Sigmoid colon (tissue), 4 donors: ENCODE data around the gene ABAT.

ENCODE experiments used
- CTCF ChIP-seq, 4 experiments: fragments of 450-650 bp in 3 of 4; fragments of 200-600 bp in 1 of 4; IDR thresholded peaks; one replicate each; pipeline ENCODE4 v1.5.1; 2016 to 2019; ENCODE audit warnings: antibody characterized with exemption in 4 of 4, mild to moderate bottlenecking in 3 of 4, moderate library complexity in 2 of 4
- EP300 ChIP-seq, 4 donors: sonication (generic); formaldehyde crosslinking; IDR thresholded peaks; one replicate each; pipeline ENCODE4 v1.6.1; 2017; ENCODE audit warnings: antibody characterized with exemption in 4 of 4
- POLR2A ChIP-seq, 2 donors: fragments of 450-650 bp; IDR thresholded peaks; one replicate each; pipeline ENCODE4 v1.6.1; 2016; ENCODE audit warnings: antibody characterized with exemption in 2 of 2, mild to moderate bottlenecking in 2 of 2, moderate library complexity in 2 of 2

GRCh38 chr16:8720967-8721308 is 46.5 kb downstream of the ABAT start:
- TF ChIP-seq CTCF (IDR thresholded peaks at IDR 0.05) (no peak), POLR2A (IDR thresholded peaks at IDR 0.05) (no peak), EP300 (IDR thresholded peaks at IDR 0.05) (no peak)
